ENCODE results near the gene PROSER1. TPM values are rescaled to one million over a fixed set of nuclear protein-coding genes. Genes with fewer than 3 reads are reported as not detected.
A peak's percentile ranks its signal among the peaks of the same experiment; 100 is the strongest.
"Not testable (repeated sequence)": the region's sequence is repeated elsewhere in the genome, so short reads cannot be mapped to it uniquely, and the experiment has no call there.

Gene PROSER1
- polyA plus RNA-seq (2013, experiment 1 of 2; ENCODE audit: insufficient read length), result 21.6 TPM
- polyA plus RNA-seq (2013, experiment 2 of 2; ENCODE audit: insufficient read length), result 11.9 TPM

DNA sequence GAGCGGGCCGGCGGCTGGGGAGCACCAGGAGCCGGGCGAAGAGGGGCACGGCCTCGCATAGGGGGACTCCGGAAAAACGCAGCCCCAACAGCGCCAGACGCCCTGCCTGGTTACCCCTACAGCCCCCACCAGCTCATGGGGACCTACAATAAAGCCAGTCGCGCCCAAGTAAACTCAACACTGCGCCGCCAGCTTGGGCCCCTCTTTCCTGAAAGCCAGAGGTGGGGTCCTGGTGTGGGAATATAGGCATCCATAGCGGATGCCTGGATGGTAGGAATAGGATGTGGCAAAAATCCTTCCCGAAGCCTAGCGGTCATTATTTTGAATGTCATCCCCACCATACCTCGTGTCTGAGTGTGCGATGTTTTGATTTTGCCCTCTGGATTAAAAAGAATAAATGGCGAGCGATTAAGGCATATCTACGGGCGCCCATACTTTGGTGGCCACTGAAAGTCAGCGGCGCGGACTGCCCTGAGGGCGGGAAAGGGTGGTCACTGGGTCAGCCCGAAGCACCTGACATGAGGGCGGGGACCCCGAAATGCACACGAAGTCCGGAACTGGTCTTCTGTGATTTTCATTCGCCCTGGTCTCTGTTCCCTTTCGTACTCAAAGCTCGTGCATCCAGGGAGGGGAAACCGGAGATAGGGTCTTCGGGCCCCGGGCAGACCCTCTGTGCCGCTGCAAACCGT is at the start of gene PROSER1, which contains the start of gene NHLRC3:
TSS of gene PROSER1 (minus strand) at position 210 of the 689 bp plus-strand sequence. CDS start 847 bp downstream, outside the sequence.
TSS of gene NHLRC3 (plus strand) at position 577 of the 689 bp plus-strand sequence. CDS start 184 bp downstream, outside the sequence.
- peak; percentile 91 for DNase-seq

DNA sequence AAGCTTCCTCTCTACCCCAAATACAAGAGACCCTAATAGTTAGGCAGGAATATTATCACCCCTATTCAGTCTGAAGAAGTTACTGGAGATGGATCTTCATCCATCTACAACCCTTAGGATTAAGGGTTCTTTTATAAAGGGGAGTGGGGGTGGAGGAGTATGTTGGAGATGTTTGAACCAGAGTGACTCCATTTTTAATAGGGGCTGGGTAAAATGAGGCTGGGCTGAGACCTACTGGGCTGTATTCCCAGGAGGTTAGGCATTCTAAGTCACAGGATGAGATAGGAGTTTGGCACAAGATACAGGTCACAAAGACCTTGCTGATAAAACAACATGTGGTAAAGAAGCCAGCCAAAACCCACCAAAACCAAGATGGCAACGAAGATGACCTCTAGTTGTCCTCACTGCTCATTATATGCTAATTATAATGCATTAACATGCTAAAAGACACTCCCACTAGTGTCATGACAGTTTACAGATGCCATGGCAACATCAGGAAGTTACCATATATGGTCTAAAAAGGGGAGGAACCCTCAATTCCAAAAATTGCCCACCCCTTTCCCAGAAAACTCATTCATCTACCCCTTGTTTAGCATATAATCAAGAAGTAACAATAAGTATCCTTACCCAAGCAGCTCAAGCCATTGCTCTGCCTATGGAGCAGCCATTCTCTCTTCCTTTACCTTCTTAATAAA is 48.5 kb upstream of the PROSER1 start:
- DNase-seq, result not testable (repeated sequence)

DNA sequence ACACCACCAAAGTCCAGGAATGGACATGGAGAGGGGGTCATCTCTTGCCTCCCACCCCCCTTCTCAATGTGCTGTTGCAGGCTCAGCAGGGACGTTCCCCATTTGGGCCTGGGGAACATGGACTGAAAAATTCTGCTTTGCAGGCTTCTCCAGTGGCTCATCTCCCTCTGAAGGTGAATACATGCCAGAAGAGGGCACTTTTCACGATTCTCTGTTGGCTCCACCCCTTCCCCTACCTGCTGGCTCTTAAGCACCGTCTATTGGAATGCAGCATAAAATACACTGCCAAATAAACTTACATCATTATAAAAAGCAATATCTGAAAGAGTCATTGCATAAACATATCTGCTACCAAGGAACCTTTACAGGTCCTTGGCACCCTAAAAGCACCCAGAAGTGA is 36.1 kb upstream of the PROSER1 start:
- DNase-seq, result no peak

DNA sequence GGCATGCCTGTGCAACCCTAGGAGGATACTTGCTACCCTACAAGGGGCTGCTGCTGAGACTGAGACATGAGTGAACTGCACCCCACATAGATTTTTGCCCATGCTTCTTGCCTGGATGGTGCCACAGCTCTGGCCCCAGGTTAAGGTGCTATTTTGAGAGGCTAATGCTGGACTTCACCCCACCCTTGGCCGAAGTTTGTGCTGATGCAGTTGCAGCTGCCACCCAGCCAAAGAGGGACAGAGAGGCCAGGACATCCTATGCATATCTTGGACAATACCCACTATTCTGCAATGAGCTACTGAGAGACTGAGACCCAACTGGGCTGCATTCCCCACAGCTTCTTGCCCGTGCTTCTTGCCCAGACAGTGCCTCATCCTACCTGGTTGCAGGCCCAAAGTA is 35.0 kb upstream of the PROSER1 start:
- no peak for DNase-seq

DNA sequence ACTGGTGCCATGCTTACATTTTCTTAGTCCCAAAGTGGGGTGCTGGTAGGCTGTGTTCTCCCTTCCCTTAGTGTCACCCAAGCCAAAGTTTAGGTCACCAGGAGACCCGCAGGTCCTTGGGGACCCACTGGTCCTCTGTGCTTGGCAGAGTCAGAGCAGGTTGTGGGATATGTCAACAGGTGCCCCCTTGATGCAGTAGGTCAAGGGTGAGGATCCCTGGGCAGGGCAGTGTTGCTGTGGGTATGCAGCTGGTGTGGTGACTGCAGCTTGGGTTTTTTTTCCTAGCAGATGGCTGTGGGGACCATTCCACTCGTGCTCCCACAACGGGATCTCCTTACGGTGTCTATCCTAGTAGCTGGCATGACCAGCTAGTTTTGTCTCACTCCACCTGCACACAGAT is 24.1 kb upstream of the PROSER1 start:
- no peak for DNase-seq

DNA sequence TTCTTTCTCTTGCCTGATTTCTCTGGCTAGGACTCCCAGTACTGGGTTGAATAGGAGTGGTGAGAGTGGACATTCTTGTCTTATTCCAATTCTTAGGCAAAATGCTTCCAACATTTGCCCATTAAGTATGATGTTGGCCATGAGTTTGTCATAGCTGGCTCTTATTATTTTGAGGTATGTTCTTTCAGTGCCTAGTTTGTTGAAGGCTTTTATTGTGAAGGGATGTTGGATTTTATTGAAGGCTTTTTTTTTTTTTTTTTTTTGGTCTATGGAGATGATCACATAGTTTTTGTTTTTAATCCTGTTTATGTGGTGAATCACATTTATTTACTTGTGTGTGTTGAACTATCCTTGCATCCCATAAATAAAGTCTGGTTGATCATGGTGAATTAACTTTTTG is 20.2 kb upstream of the PROSER1 start:
- no peak for DNase-seq

DNA sequence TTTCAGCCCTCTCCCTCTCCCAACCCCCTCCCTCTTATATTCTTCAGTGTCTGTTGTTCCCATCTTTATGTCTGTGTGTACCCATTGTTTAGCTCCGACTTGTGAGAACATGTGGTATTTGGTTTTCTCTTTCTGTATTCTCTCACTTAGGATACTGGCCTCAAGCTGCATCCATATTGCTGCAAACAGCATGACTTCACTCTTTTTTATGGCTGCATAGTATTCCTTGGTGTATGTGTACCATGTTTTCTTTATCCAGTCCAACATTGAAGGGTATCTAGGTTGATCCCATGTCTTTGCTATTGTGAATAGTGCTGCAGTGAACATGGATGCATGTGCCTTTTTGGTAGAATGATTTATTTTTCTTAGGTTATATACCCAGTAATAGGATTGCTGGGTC is 18.1 kb upstream of the PROSER1 start:
- no peak for DNase-seq

DNA sequence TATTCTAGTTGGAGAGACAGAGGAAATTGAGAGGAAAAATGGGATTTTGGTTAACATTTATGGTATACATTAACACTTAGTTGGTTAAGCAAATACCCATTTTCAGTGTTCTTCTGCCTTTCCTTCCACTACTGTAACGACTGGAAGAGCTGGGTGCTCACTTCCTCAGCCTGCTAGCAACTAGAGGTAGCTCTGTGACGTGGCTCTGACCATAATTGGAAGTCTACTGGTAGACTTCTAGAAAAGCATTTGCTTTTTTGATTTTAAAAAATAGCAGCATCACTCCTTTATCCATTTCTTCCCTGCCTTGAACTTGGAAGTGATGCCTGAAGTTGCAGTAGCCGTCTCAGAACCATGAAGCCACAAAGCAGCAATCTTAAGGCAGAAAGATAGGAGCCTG is 16.2 kb upstream of the PROSER1 start:
- DNase-seq, result no peak

DNA sequence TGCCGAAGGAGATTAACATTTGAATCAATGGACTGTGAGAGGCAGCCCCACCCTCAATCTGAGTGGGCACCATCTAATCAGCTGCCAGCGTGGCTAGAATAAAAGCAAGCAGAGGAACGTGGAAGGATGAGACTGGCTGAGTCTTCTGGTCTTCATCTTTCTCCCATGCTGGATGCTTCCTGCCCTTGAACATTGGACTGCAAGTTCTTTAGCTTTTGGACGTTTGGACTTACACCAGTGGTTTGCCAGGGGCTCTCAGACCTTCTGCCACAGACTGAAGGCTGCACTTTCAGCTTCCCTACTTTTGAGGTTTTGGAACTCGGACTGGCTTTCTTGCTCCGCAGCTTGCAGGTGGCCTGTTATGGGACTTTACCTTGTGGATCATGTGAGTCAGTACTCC is 15.1 kb upstream of the PROSER1 start:
- no peak for DNase-seq

DNA sequence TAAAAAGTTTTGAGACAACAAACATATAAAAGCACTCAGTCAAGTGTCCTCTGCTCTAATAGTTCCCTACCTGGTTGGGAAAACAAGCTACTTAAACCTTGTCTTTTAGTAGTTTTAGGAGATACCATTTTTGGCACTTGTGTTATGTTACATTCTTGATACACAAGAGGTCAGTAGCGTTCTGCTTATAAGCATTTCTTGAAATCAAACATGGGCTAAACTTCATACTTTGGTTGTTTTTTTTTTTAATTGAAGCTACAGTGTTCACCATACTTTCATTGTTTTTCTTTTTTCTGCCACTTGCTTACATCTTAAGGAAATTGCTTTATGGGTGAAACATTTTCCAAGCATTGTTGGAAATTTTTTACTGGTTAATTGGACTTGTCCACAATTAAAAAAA is 13.3 kb upstream of the PROSER1 start:
- DNase-seq, result peak; percentile 47

DNA sequence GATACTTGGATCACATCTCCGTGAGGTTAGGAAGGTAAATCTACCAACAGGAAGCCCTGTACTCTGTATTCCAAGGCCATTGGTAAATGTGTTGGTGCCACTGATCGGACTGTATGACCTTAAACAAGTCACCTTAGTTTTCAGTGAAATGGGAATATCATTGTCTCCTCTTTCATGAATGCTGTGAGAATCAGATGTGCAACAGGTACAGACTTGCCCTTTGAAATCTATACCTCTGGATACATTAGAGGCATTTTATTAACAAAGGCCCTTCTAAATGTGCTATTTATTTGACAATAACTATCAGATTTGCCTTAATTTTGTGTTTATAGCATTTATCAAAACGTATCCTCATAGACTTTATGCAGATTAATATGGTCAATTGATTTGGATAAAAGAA is 11.4 kb upstream of the PROSER1 start:
- DNase-seq, result no peak

DNA sequence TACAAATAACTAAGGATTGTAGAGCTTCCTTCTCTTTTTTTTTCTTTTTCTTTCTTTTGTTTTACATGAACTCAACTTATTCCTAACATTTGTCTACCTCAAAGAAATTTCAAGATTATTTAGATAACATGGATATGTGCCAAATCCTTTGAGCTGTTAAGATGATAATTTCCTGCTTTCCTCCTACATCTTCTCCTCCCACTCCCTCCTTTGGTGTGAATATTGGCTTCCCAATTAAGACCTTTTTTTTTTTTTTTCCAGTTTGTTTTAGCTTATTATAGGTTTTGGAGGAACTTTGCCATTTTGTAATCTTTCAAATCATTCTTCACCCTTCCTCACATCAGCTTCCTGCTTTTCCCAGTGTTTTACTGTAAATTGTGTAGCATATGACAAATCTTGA is 10.9 kb upstream of the PROSER1 start:
- no peak for DNase-seq

DNA sequence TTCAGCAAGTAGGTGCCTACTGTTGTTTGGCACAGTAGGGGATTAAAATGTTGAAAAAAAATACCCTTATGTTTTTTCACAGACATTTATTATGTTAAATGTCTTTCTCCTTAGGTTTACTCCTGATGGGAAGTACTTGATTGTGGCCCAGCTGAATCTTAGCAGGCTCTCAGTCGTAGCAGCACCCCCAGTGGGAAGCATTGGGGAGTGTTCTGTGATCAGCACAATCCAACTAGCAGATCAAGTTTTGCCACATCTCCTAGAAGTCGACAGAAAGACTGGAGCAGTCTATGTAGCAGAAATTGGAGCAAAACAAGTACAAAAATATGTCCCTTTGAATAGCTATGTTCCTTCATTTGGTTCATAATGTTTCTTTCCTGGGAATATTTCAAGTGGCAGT is 9.7 kb upstream of the PROSER1 start:
- no peak for DNase-seq

DNA sequence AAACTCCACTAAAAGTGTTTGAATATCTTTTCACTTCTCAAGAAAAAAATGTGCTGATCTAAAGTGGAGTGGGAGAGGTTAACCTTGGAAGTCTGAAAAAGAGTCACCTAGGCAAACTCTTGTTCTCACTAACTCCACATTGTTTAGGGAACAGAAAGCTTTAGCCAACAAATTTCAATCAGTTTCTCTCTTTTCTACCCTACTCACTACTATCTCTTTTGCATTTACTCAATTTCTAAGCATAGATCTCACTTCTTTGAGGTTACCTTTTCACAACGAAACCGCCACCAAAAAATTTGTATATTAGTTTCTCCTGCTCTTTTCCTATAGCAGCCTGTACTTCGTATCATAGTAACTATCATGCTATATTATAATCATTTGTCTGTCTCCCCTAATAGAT is 6.6 kb upstream of the PROSER1 start:
- DNase-seq, result no peak

DNA sequence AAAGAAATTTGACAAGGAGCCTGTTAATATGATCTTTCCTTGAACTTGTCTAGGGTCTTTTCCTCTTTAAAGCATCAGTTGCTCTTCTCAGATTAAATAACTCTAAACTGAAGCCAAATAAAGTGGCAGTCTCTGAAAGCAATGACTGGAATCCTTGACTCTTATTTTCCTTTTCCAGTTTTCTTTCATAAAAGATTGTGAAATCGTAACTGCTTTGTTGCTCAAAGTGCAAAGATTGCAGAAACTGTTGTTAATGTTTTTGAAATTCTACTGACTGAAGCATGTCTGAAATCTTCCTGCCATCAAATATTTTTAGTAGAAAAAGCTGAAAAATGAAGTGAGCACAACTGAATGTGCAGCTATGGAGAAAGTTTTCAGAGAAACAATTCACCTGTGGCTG is 2.3 kb upstream of the PROSER1 start:
- no peak for DNase-seq

DNA sequence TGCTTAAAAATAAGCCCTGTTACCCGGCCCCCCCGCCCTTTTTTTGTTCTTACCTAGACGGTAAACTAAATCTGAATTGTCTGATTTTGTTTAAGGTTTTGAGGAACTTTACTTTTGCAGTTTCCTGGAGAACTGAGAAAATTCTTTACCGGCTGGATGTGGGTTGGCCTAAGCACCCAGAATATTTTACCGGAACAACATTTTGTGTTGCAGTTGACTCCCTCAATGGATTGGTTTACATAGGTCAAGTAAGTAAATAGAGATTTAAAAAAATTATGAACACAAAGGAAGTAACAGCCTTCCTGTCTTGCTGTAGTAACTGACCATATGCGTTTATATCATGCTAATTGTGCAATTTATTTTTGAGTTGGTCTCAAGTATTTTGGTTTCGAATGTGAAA is 1.2 kb upstream of the PROSER1 start:
- no peak for DNase-seq

DNA sequence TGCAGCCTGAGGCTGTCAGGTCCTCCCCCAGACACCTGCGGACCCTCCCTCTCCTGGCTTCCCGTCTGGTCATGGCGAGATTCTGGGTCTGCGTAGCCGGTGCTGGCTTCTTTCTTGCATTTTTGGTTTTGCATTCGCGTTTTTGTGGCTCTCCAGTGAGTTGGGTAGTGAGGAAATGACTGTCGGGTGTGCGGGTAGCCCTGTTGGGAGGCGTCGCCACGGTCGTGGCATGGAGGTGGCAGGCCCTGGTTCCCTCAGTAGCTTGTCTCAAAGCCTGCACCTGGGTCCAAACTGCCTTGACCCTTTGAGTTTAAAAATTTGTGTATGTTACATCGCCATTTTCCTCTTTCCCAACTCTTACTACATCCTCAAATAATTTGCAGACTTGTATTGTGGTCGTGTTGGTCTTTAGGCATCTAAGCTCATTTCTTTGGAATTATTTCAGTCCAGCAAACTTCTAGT is 711 bp upstream of the PROSER1 start:
- peak; percentile 30 for DNase-seq

DNA sequence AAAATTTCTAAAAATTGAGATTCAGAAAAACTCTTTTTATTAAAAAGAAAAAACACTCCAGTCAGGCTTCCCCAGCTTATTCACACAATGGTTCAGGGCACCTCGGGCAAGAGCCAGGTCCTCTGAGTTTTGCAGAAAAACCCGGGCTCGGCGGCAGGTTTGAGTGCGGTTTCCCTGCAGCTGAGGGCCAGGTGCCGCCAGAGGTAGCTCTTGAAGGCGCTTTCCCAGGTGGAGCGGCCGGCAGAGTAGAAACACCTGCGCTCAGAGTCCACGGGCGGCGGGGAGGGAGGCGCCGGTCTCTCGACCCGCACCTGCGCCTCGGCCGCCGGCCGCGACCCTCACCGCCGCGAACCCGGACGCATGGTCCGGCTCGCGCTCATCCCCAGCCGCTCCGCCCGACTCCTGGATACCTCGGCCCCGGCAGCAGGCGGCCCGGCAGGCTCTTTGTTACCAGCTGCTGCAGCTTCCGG is 444 bp downstream of the PROSER1 start:
- peak; percentile 6 for DNase-seq

DNA sequence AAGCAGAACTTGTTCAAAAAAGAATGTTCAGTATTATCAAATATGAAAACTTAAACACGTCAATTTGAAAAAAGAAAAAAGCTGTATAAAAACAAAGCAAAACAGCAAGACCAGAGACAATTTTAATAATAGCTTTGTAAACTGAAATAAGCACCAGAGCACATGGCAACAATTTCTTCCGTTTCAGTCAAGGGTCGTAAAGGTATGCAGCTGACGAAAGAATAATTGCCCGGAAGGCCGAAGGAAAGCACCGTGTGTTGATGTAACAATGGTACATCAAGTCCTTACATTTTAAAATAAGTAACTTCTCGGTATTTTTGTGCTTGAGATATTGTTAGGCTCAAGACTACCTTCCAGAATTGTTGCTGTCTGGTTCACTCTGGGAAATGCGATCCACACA is 1.7 kb downstream of the PROSER1 start:
- DNase-seq, result peak; percentile 8

DNA sequence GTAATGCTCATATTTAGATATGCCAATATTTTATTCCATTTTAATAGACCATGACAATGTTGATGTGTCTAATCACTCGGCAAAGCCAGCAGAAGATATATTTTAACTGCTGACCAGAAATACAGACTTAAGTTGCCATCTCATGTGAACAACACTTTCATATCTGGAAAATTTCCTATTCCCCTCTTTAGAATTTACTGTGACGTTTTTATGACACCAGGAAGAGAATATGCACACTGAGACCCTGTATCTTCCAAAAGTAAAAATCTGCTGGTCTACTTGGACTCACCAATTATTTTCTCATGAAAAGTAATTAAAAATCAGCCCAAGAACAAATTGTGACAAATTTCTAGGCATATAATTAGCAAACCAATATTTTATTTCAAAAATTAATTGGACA is 2.1 kb downstream of the PROSER1 start:
- no peak for DNase-seq

DNA sequence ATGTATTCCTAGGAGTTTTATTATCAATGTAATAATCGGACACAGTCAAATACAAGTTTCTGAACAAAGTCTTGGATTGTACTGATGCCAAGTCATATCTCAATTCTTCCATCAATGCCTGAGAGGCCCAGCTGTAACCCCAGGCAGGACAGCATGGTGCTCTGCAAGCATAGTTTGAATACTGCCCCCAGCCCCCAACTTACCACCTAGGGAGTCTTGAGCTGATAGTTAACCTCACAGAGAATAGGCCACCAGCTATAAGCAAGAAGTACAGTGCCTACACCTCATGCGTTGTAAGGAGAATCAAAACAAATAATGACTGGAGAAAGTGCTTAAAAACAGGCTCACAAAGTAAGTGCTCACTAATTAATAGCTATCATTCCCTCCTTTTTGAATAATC is 2.7 kb downstream of the PROSER1 start:
- DNase-seq, result no peak

DNA sequence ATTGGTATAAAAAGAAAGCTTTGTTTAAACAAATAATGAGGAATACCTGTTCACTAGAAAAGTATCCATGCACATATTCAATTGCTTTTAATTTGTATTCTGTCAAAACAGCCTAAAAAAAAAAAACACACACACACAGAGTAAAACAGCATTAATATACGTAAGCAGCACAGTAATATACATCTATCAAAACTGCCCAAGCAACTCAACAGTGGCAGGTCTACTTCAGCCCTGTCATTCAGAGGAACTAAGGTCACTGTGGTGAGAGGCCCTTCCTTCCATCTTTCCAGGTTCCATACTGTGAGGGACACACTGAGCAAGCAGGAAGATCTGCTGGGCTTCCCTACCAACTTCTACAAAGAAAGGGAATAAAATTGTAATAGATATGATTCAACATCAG is 3.8 kb downstream of the PROSER1 start:
- DNase-seq, result no peak

DNA sequence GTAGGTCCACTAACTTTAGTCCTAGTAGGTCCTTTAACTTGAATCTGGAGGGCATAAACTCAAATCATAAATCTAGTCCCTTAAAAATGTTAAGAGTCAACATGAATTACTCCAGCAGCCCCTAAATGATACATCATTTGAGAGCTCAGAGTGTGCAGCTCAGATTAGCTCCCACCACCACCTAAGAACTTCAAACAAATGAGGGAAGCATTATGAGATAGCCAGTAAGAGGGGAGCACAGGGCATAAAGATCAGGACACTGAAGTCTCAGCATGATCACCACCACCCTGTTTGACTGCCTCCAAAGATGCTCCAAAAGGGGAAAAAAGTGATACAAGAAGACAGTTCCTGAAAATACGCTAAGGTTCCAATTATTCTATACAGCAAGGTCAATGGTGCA is 5.7 kb downstream of the PROSER1 start:
- no peak for DNase-seq

DNA sequence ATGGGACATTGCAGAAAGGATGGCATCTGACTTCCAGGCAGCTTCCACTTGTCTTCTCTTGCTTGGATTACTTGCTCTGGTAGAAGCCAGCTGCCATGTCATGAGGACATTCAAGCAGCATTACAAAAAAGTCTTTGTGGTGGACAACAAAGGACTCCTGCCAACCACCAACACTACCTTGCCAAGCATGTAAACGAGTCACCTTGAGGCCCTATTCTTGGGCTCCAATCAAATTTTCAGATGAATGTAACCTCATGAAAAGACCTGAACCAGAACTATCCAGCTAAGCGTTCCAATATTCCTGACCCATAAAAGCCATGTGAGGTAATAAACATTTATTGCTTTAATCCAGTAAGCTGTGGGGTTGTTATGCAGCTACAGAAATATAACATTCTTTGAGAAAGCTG is 12.5 kb downstream of the PROSER1 start:
- DNase-seq, result no peak
